CD4-positive, alpha-beta T cell treated with Interleukin-12 subunit alpha and Interleukin-12 subunit beta, for 1 hour (primary cell): ENCODE results near the gene SLC7A10.

Experiments used
- DNase-seq: peaks from one replicate; pipeline ENCODE4 v3.0.0-alpha.2; 2020

SLC7A10 gene

GRCh38 chr19:33225458-33225926 is at the start of gene SLC7A10:
Gene SLC7A10 (minus strand): TSS chr19:33225850. CDS start chr19:33225703, 147 bp downstream.
- no peak for DNase-seq

GRCh38 chr19:33274663-33275558 is 49.3 kb upstream of the SLC7A10 start:
- no peak for DNase-seq

GRCh38 chr19:33273881-33274662 is 48.4 kb upstream of the SLC7A10 start:
- DNase-seq: peak; percentile 20

- DNase-seq: no peak
Observed at GRCh38 chr19:33273065-33273736, 47.6 kb upstream of the SLC7A10 start.

- DNase-seq: no peak
Observed at GRCh38 chr19:33271246-33272021, 45.8 kb upstream of the SLC7A10 start.

- no peak for DNase-seq
Observed at GRCh38 chr19:33270769-33271168, 45.1 kb upstream of the SLC7A10 start.

- DNase-seq: no peak
Observed at GRCh38 chr19:33269016-33269415, 43.4 kb upstream of the SLC7A10 start.

- no peak for DNase-seq
Observed at GRCh38 chr19:33268162-33268991, 42.7 kb upstream of the SLC7A10 start.

- DNase-seq: no peak
Observed at GRCh38 chr19:33267706-33268105, 42.1 kb upstream of the SLC7A10 start.

- no peak for DNase-seq
Observed at GRCh38 chr19:33266974-33267484, 41.4 kb upstream of the SLC7A10 start.

GRCh38 chr19:33264881-33265445 is 39.3 kb upstream of the SLC7A10 start:
- DNase-seq: no peak

GRCh38 chr19:33263325-33264023 is 37.8 kb upstream of the SLC7A10 start:
- no peak for DNase-seq

- DNase-seq: no peak
Observed at GRCh38 chr19:33261511-33262189, 36.0 kb upstream of the SLC7A10 start.

GRCh38 chr19:33260628-33261418 is 35.2 kb upstream of the SLC7A10 start:
- DNase-seq: no peak

- DNase-seq: no peak
Observed at GRCh38 chr19:33259539-33259938, 33.9 kb upstream of the SLC7A10 start.

- no peak for DNase-seq
Observed at GRCh38 chr19:33257828-33258227, 32.2 kb upstream of the SLC7A10 start.

- DNase-seq: no peak
Observed at GRCh38 chr19:33256261-33256660, 30.6 kb upstream of the SLC7A10 start.

GRCh38 chr19:33255781-33256180 is 30.1 kb upstream of the SLC7A10 start:
- DNase-seq: no peak
